ENCODE measurements around the gene DPM3. TPM values are rescaled to one million over a fixed set of nuclear protein-coding genes. Genes with fewer than 3 reads are reported as not detected.

Gene DPM3
- total and polyA plus RNA-seq, 2 of the 13 experiments (the other 11 are each of a cell fraction or from before 2014, with no cell fraction given), result 23.2 to 53.4 TPM

DNA sequence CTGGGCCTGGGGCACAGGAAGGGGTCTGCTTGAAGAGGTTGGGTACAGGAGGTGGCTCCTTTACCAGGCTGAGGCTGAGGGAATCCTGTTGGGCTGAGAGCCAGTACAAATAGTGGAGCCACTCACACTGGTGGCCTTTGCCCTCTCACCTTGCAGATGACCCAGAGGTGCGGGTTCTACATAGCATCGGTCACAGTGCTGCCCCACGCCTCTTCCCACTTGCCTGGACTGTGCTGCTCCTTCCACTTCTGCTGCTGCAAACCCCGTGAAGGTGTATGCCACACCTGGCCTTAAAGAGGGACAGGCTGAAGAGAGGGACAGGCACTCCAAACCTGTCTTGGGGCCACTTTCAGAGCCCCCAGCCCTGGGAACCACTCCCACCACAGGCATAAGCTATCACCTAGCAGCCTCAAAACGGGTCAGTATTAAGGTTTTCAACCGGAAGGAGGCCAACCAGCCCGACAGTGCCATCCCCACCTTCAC, 6.5 kb downstream of the DPM3 start (continued):
- TF ChIP-seq, protein P1, sequence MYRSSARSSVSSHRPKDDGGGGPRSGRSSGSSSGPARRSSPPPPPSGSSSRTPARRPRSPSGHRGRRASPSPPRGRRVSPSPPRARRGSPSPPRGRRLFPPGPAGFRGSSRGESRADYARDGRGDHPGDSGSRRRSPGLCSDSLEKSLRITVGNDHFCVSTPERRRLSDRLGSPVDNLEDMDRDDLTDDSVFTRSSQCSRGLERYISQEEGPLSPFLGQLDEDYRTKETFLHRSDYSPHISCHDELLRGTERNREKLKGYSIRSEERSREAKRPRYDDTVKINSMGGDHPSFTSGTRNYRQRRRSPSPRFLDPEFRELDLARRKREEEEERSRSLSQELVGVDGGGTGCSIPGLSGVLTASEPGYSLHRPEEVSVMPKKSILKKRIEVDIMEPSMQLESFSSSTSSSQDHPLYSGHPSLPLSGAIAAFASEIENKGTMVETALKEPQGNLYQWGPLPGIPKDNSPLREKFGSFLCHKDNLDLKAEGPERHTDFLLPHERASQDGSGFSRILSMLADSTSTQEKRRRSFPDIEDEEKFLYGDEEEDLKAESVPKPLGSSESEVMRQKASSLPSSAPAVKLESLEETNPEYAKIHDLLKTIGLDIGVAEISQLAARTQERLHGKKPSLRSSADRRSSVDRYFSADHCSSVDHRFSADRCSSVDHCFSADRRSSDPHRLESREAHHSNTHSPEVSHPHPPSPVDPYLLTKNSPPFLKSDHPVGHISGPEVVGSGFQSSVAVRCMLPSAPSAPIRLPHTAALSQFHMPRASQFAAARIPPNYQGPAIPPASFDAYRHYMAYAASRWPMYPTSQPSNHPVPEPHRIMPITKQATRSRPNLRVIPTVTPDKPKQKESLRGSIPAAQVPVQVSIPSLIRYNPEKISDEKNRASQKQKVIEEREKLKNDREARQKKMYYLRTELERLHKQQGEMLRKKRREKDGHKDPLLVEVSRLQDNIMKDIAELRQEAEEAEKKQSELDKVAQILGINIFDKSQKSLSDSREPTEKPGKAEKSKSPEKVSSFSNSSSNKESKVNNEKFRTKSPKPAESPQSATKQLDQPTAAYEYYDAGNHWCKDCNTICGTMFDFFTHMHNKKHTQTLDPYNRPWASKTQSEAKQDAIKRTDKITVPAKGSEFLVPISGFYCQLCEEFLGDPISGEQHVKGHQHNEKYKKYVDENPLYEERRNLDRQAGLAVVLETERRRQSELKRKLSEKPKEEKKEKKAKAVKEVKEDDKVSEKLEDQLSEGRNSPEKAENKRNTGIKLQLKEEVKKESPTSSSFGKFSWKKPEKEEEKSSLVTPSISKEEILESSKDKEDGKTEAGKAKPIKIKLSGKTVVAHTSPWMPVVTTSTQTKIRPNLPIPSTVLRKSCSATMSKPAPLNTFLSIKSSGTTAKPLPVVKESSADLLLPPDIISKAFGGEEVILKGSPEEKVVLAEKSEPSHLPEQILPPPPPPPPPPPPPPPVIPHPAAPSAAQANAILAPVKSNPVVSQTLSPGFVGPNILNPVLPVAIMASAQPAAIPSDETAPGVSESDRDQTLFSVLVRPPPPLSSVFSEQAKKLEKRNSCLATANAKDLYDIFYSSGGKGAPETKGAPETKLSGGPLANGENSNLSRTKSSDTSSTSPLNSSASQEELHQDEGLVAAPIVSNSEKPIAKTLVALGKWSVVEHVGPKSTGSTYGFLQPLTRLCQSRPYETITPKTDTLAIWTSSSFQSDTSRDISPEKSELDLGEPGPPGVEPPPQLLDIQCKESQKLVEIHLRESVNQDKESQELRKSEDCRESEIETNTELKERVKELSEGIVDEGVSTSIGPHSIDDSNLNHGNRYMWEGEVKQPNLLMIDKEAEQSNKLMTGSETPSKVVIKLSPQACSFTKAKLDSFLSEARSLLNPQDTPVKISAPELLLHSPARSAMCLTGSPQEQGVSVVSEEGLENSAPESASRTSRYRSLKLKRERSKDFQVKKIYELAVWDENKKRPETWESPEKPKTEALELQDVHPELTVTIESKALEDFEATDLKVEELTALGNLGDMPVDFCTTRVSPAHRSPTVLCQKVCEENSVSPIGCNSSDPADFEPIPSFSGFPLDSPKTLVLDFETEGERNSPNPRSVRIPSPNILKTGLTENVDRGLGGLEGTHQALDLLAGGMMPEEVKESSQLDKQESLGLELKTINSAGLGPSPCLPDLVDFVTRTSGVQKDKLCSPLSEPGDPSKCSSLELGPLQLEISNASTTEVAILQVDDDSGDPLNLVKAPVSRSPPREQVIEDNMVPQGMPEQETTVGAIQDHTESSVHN (CRISPR knock-in tag; IDR thresholded peaks at IDR 0.05), result no peak
- TF ChIP-seq NONO (IDR thresholded peaks at IDR 0.05) (no peak), NONO (CRISPR knock-in tag; conservative IDR thresholded peaks at IDR 0.05) (0 out of 2 replicates have a peak, but pooled peaks have one; percentile 24), SMAD1 (CRISPR knock-in tag; IDR thresholded peaks at IDR 0.05; ENCODE audit: borderline replicate concordance, low read depth) (no peak), HNRNPK (IDR thresholded peaks at IDR 0.05; ENCODE audit: low read depth, low read length, poor library complexity, severe bottlenecking) (no peak), ZNF317 (CRISPR knock-in tag; IDR thresholded peaks at IDR 0.05) (no peak), SP4 (CRISPR knock-in tag; IDR thresholded peaks at IDR 0.05) (no peak), LCORL (IDR thresholded peaks at IDR 0.05) (no peak), LCORL (CRISPR knock-in tag; IDR thresholded peaks at IDR 0.05) (no peak), ZNF430 (CRISPR knock-in tag; IDR thresholded peaks at IDR 0.05) (peak; percentile 84), STAG1 (CRISPR knock-in tag; IDR thresholded peaks at IDR 0.05) (no peak)
- TF ChIP-seq, protein P2, sequence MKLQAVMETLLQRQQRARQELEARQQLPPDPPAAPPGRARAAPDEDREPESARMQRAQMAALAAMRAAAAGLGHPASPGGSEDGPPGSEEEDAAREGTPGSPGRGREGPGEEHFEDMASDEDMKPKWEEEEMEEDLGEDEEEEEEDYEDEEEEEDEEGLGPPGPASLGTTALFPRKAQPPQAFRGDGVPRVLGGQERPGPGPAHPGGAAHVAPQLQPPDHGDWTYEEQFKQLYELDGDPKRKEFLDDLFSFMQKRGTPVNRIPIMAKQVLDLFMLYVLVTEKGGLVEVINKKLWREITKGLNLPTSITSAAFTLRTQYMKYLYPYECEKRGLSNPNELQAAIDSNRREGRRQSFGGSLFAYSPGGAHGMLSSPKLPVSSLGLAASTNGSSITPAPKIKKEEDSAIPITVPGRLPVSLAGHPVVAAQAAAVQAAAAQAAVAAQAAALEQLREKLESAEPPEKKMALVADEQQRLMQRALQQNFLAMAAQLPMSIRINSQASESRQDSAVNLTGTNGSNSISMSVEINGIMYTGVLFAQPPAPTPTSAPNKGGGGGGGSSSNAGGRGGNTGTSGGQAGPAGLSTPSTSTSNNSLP (IDR thresholded peaks at IDR 0.05; ENCODE audit: low read depth, low read length), result no peak
- TF ChIP-seq, protein P3, sequence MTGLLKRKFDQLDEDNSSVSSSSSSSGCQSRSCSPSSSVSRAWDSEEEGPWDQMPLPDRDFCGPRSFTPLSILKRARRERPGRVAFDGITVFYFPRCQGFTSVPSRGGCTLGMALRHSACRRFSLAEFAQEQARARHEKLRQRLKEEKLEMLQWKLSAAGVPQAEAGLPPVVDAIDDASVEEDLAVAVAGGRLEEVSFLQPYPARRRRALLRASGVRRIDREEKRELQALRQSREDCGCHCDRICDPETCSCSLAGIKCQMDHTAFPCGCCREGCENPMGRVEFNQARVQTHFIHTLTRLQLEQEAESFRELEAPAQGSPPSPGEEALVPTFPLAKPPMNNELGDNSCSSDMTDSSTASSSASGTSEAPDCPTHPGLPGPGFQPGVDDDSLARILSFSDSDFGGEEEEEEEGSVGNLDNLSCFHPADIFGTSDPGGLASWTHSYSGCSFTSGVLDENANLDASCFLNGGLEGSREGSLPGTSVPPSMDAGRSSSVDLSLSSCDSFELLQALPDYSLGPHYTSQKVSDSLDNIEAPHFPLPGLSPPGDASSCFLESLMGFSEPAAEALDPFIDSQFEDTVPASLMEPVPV (CRISPR knock-in tag; IDR thresholded peaks at IDR 0.05), result no peak
- TF ChIP-seq, protein P4, sequence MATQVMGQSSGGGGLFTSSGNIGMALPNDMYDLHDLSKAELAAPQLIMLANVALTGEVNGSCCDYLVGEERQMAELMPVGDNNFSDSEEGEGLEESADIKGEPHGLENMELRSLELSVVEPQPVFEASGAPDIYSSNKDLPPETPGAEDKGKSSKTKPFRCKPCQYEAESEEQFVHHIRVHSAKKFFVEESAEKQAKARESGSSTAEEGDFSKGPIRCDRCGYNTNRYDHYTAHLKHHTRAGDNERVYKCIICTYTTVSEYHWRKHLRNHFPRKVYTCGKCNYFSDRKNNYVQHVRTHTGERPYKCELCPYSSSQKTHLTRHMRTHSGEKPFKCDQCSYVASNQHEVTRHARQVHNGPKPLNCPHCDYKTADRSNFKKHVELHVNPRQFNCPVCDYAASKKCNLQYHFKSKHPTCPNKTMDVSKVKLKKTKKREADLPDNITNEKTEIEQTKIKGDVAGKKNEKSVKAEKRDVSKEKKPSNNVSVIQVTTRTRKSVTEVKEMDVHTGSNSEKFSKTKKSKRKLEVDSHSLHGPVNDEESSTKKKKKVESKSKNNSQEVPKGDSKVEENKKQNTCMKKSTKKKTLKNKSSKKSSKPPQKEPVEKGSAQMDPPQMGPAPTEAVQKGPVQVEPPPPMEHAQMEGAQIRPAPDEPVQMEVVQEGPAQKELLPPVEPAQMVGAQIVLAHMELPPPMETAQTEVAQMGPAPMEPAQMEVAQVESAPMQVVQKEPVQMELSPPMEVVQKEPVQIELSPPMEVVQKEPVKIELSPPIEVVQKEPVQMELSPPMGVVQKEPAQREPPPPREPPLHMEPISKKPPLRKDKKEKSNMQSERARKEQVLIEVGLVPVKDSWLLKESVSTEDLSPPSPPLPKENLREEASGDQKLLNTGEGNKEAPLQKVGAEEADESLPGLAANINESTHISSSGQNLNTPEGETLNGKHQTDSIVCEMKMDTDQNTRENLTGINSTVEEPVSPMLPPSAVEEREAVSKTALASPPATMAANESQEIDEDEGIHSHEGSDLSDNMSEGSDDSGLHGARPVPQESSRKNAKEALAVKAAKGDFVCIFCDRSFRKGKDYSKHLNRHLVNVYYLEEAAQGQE (IDR thresholded peaks at IDR 0.05; ENCODE audit: borderline replicate concordance in 1 of 2, low read depth in 1 of 2, low read length in 2 of 2), result no peak
